Measurements from ENCODE around the gene NPPC. TPM values are rescaled to one million over a fixed set of nuclear protein-coding genes. Genes with fewer than 3 reads are reported as not detected.

The NPPC gene, protein sequence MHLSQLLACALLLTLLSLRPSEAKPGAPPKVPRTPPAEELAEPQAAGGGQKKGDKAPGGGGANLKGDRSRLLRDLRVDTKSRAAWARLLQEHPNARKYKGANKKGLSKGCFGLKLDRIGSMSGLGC
- 0.07 and 0.96 TPM in 2 replicates for total RNA-seq

DNA sequence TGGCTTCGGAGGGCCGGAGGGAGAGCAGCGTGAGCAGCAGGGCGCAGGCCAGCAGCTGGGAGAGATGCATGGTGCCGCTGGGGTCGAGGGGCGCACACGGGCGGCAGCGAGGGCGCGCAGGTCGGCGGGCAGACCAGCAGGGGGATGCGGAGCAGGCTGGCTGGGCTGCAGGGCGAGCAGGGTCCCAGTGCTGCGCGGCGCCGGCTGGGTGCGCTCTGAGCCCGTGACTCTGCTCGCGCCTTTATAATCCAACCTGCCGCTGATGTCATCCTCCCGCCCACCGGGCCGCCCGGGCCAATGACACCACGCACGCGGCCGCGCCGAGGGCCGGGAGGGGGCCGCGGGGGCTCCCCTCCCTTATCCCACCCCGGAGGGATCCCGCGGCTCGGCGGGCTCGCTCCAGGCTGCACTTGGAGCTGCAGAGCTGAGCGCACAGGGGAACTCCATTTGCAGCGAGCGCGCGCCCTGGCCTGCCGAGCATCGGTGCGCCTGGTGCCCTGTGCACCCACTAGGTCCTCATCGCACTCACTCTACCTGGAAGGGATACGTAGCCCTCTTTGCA is at the start of gene NPPC:
Gene NPPC, minus strand, starts transcription at position 217 of the 562 bp plus-strand sequence. Its CDS starts 147 bp downstream, at position 70.

DNA sequence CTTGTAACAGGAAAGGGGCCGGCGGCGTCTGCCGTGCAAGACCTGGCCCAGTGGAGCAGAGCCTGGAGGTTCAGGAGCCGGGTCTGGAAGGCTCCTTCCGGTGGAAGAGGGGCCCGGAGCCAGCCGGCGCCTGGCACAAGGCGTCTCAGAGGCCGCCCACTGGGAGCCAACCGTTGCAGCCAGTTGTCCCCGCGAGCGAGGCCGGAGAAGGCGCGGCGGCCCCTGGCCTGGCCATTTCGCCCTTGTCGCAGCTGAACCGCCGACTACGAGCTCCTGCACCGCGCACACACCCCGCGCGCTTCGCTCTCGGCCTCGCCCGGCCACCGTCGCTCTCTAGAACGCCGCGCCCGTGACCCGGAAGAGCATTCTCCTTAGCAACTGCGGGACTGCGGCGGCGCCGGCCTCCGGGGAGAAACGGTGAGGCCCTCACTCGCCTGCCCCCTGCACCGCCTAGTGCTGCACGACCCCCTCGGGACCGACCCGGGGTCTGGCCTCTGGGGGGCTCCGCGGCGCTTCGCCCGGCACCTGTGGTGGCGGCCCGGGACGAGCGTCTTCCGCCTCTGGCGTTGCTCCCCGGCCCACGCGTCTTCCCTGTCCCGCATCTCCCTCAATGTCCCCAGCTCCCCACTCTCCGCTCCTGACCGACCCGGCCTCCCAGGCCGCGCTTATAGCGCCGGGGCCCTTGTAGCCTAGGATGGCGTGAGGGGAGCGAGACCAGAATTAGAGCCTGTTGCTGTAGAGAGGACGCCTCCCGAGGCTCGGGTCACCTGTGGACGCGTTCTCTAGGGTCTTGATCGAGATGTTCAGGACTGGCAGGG is 35.4 kb upstream of the NPPC start, which contains the start of gene DIS3L2:
Gene DIS3L2, plus strand, starts transcription at position 365 of the 818 bp plus-strand sequence. CDS start 53,215 bp downstream, outside the sequence.

Other genes starting within 250 kb of the NPPC start
- gene PTMA, start 217.9 kb downstream of the NPPC start, total RNA-seq: 410 and 465 TPM in 2 replicates
- gene PDE6D, start 145.1 kb downstream of the NPPC start, total RNA-seq: 10.2 and 13.7 TPM in 2 replicates
- gene COPS7B, start 140.0 kb downstream of the NPPC start, total RNA-seq: 15.4 and 18.7 TPM in 2 replicates
- 14.7 and 15.0 TPM in 2 replicates for gene DIS3L2, start 35.3 kb upstream of the NPPC start, total RNA-seq

Data from smooth muscle cell of the pulmonary artery (primary cell).